ENCODE measurements around the gene EPHA8. TPM values are rescaled to one million over a fixed set of nuclear protein-coding genes. Genes with fewer than 3 reads are reported as not detected.

EPHA8 gene
- total RNA-seq, 4 donors from 2014 or later, result 0.62 TPM; not detected in 3

- TF ChIP-seq POLR2A (IDR thresholded peaks at IDR 0.05) (no peak), CTCF (IDR thresholded peaks at IDR 0.05) (no peak)
- 83 to 86% methylated on average over 29 of the region's 29 CpGs for WGBS, 2 donors
- no peak overlapping the region for H3K4me3 ChIP-seq (ENCODE audit: low read depth, poor library complexity, severe bottlenecking)
- no peak for DNase-seq (ENCODE audit: low spot score in 2 of 2)
- intact Hi-C loops (cut with DNase I; ENCODE audit: low total_unique reads), result no loop called here
Observed at GRCh38 chr1:22582661-22583635, 19.7 kb downstream of the EPHA8 start.

- 66 to 72% methylated on average over 10 of the region's 10 CpGs for WGBS, 2 donors
- no peak overlapping the region for H3K4me3 ChIP-seq (ENCODE audit: low read depth, poor library complexity, severe bottlenecking)
- TF ChIP-seq CTCF (IDR thresholded peaks at IDR 0.05) (no peak), POLR2A (IDR thresholded peaks at IDR 0.05) (no peak)
- intact Hi-C loops (cut with DNase I; ENCODE audit: low total_unique reads), result no loop called here
- no peak for DNase-seq (ENCODE audit: low spot score in 2 of 2)
Observed at GRCh38 chr1:22584001-22584562, 20.8 kb downstream of the EPHA8 start.

GRCh38 chr1:22584970-22585369, 21.7 kb downstream of the EPHA8 start:
- intact Hi-C loops (cut with DNase I; ENCODE audit: low total_unique reads), result no loop called here
- TF ChIP-seq CTCF (IDR thresholded peaks at IDR 0.05) (no peak), POLR2A (IDR thresholded peaks at IDR 0.05) (no peak)
- H3K4me3 ChIP-seq (ENCODE audit: low read depth, poor library complexity, severe bottlenecking), result no peak overlapping the region
- no peak for DNase-seq (ENCODE audit: low spot score in 2 of 2)
- WGBS, 2 donors, result 83 to 84% methylated on average over 9 of the region's 9 CpGs

GRCh38 chr1:22585471-22585870, 22.2 kb downstream of the EPHA8 start:
- no peak overlapping the region for H3K4me3 ChIP-seq (ENCODE audit: low read depth, poor library complexity, severe bottlenecking)
- TF ChIP-seq CTCF (IDR thresholded peaks at IDR 0.05), result no peak
- intact Hi-C loops (cut with DNase I; ENCODE audit: low total_unique reads), result no loop called here
- WGBS, 2 donors, result 82 to 92% methylated on average over 4 of the region's 4 CpGs
- DNase-seq (ENCODE audit: low spot score in 2 of 2), result no peak

- WGBS, 2 donors, result 79 to 86% methylated on average over 7 to 15 of the region's 19 CpGs
- no peak for DNase-seq (ENCODE audit: low spot score in 2 of 2)
- TF ChIP-seq CTCF (IDR thresholded peaks at IDR 0.05) (no peak), POLR2A (IDR thresholded peaks at IDR 0.05) (no peak)
- H3K4me3 ChIP-seq (ENCODE audit: low read depth, poor library complexity, severe bottlenecking), result no peak overlapping the region
- intact Hi-C loops (cut with DNase I; ENCODE audit: low total_unique reads), result no loop called here
Observed at GRCh38 chr1:22586356-22587130, 23.3 kb downstream of the EPHA8 start.

All from lower leg skin (tissue), 4 donors.